ENCODE results near the gene RALY. TPM values are rescaled to one million over a fixed set of nuclear protein-coding genes. Genes with fewer than 3 reads are reported as not detected.

The RALY gene
- total and polyA plus RNA-seq, 2 donors (not counting 3 experiments of a cell fraction or from before 2014, with no cell fraction given): 142 to 146 TPM

GRCh38 chr20:34105978-34106675 is 112.4 kb downstream of the RALY start:
- no TSS peak for BruUV-seq (replicated peaks)
- no peak overlapping the region for H3K9ac ChIP-seq (replicated peaks; ENCODE audit: extremely low read depth, insufficient read depth, low read length)
- CTCF ChIA-PET: no interaction called here
- peaks cover 19% of the 10 kb centered on the region for H4K20me1 ChIP-seq (replicated peaks; ENCODE audit: control insufficient read depth, extremely low read depth, insufficient read depth, low read length)
- no peak for FAIRE-seq
- H2AFZ ChIP-seq (ENCODE audit: low read depth, low read length): no peak overlapping the region
- peaks cover 18 to 33% of the 10 kb centered on the region in 2 experiments for H3K36me3 ChIP-seq (ENCODE audit: control insufficient read depth in 2 of 2, extremely low read depth in 1 of 2, insufficient read depth in 2 of 2, low read length in 2 of 2)
- H3K9me3 ChIP-seq (replicated peaks; ENCODE audit: control insufficient read depth, insufficient read depth, low read length): no peaks in the 10 kb centered on the region
- H3K27ac ChIP-seq (ENCODE audit: insufficient read depth, low read depth, low read length): no peak overlapping the region
- intact Hi-C loops (cut with micrococcal nuclease) (no loop called here), dilution Hi-C loops (cut with MboI; ENCODE audit: extremely low pct_ligation_motif_present, low sequenced_read_pairs) (no loop called here)
- H3K27me3 ChIP-seq (ENCODE audit: control insufficient read depth in 2 of 2, insufficient read depth in 2 of 2, low read length in 2 of 2): no peaks in the 10 kb centered on the region
- H3K9me1 ChIP-seq (replicated peaks; ENCODE audit: control insufficient read depth, extremely low read depth, insufficient read depth, low read length): no peaks in the 10 kb centered on the region
- no peak overlapping the region for H3K4me2 ChIP-seq (ENCODE audit: insufficient read depth, low read length)
- no peak overlapping the region for H3K4me3 ChIP-seq (replicated peaks in 1 of 3; ENCODE audit: insufficient read depth in 1 of 3, low read depth in 1 of 3, low read length in 3 of 3)
- H3K79me2 ChIP-seq (ENCODE audit: control insufficient read depth, insufficient read depth, low read length): peaks cover 98% of the 10 kb centered on the region
- TF ChIP-seq GATA2 (IDR thresholded peaks at IDR 0.05; ENCODE audit: insufficient read depth, insufficient read length, low read depth, low read length): no peak
- no peak for TF ChIP-seq POLR2AphosphoS5 (IDR thresholded peaks at IDR 0.05; ENCODE audit: insufficient read depth, low read depth, low read length)
- no peak for TF ChIP-seq MAX (IDR thresholded peaks at IDR 0.05; ENCODE audit: insufficient read depth, insufficient read length)
- no peak for TF ChIP-seq JUN (IDR thresholded peaks at IDR 0.05; ENCODE audit: borderline replicate concordance, insufficient read depth, insufficient read length, low read depth)
- no peak for TF ChIP-seq POLR2A (IDR thresholded peaks at IDR 0.05; ENCODE audit: low read depth, low read length)
- H3K4me1 ChIP-seq (ENCODE audit: control insufficient read depth, extremely low read depth, insufficient read depth, low read length): peaks cover 27% of the 10 kb centered on the region
- no peak for DNase-seq (ENCODE audit: low read depth, low spot score)
- POLR2A ChIA-PET: no interaction called here

- no peak overlapping the region for H3K27ac ChIP-seq (ENCODE audit: insufficient read depth, low read depth, low read length)
Measured at GRCh38 chr20:34108616-34109174, 115.0 kb downstream of the RALY start.

More at GRCh38 chr20:34108616-34109174, 115.0 kb downstream of the RALY start:
- Histone ChIP-seq H3K9me1 (replicated peaks; ENCODE audit: control insufficient read depth, extremely low read depth, insufficient read depth, low read length) (no peaks in the 10 kb centered on the region), H3K9me3 (replicated peaks; ENCODE audit: control insufficient read depth, insufficient read depth, low read length) (no peaks in the 10 kb centered on the region), H4K20me1 (replicated peaks; ENCODE audit: control insufficient read depth, extremely low read depth, insufficient read depth, low read length) (peaks cover 13% of the 10 kb centered on the region), H3K4me3 (replicated peaks in 1 of 3; ENCODE audit: insufficient read depth in 1 of 3, low read depth in 1 of 3, low read length in 3 of 3) (no peak overlapping the region), H3K4me1 (ENCODE audit: control insufficient read depth, extremely low read depth, insufficient read depth, low read length) (peaks cover 27% of the 10 kb centered on the region), H3K36me3 (ENCODE audit: control insufficient read depth in 2 of 2, extremely low read depth in 1 of 2, insufficient read depth in 2 of 2, low read length in 2 of 2) (peaks cover 11 to 22% of the 10 kb centered on the region in 2 experiments), H3K27me3 (ENCODE audit: control insufficient read depth in 2 of 2, insufficient read depth in 2 of 2, low read length in 2 of 2) (no peaks in the 10 kb centered on the region), H3K9ac (replicated peaks; ENCODE audit: extremely low read depth, insufficient read depth, low read length) (no peak overlapping the region), H3K79me2 (ENCODE audit: control insufficient read depth, insufficient read depth, low read length) (peaks cover 83% of the 10 kb centered on the region), H3K4me2 (ENCODE audit: insufficient read depth, low read length) (peak overlapping the region; percentile 20), H2AFZ (ENCODE audit: low read depth, low read length) (no peak overlapping the region)
- no TSS peak for BruUV-seq (replicated peaks)
- dilution Hi-C loops (cut with MboI; ENCODE audit: extremely low pct_ligation_motif_present, low sequenced_read_pairs): no loop called here
- ChIA-PET CTCF (interaction anchor here (1.2 to 2.9 kb wide), 2 partner anchors 11 to 246 kb away, joined by 3 to 10 read pairs; no protein-coding TSS in a partner anchor), POLR2A (interaction anchor here (0.7 kb wide), 1 partner anchor 227 kb away, joined by 3 read pairs; no protein-coding TSS in a partner anchor)
- DNase-seq (ENCODE audit: low read depth, low spot score) (no peak), FAIRE-seq (no peak)
- intact Hi-C loops (cut with micrococcal nuclease): no loop called here
- TF ChIP-seq MAX (IDR thresholded peaks at IDR 0.05; ENCODE audit: insufficient read depth, insufficient read length): no peak
- no peak for TF ChIP-seq MYC (IDR thresholded peaks at IDR 0.05; ENCODE audit: low read depth, low read length)
- TF ChIP-seq EZH2 (IDR thresholded peaks at IDR 0.05; ENCODE audit: borderline replicate concordance, low read depth, low read length, severe bottlenecking): no peak
- no peak for TF ChIP-seq GATA2 (IDR thresholded peaks at IDR 0.05; ENCODE audit: insufficient read depth, insufficient read length, low read depth, low read length)
- TF ChIP-seq FOS (IDR thresholded peaks at IDR 0.05; ENCODE audit: borderline replicate concordance, insufficient read depth, low read length): no peak
- TF ChIP-seq, protein P1, sequence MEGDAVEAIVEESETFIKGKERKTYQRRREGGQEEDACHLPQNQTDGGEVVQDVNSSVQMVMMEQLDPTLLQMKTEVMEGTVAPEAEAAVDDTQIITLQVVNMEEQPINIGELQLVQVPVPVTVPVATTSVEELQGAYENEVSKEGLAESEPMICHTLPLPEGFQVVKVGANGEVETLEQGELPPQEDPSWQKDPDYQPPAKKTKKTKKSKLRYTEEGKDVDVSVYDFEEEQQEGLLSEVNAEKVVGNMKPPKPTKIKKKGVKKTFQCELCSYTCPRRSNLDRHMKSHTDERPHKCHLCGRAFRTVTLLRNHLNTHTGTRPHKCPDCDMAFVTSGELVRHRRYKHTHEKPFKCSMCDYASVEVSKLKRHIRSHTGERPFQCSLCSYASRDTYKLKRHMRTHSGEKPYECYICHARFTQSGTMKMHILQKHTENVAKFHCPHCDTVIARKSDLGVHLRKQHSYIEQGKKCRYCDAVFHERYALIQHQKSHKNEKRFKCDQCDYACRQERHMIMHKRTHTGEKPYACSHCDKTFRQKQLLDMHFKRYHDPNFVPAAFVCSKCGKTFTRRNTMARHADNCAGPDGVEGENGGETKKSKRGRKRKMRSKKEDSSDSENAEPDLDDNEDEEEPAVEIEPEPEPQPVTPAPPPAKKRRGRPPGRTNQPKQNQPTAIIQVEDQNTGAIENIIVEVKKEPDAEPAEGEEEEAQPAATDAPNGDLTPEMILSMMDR (IDR thresholded peaks at IDR 0.05; ENCODE audit: extremely low read depth in 1 of 2, insufficient read depth in 1 of 2, low read depth in 1 of 2, low read length in 2 of 2): no peak
- TF ChIP-seq POLR2AphosphoS5 (IDR thresholded peaks at IDR 0.05; ENCODE audit: insufficient read depth, low read depth, low read length): no peak
- no peak for TF ChIP-seq POLR2A (IDR thresholded peaks at IDR 0.05; ENCODE audit: low read depth, low read length)
- no peak for TF ChIP-seq JUN (IDR thresholded peaks at IDR 0.05; ENCODE audit: borderline replicate concordance, insufficient read depth, insufficient read length, low read depth)

All from endothelial cell of umbilical vein (primary cell).